HuH-7.5 (cell line): Measurements from ENCODE around the gene ROPN1B.
"Not testable (repeated sequence)": the region's sequence is repeated elsewhere in the genome, so short reads cannot be mapped to it uniquely, and the experiment has no call there.

ENCODE experiments used
- DNase-seq: peaks from one replicate; pipeline ENCODE4 v3.0.0; 2011; ENCODE audit warnings: low spot score

Gene ROPN1B

GRCh38 chr3:125958511-125959316, 10.3 kb upstream of the ROPN1B start:
- no peak for DNase-seq

GRCh38 chr3:125959317-125960065, 9.5 kb upstream of the ROPN1B start:
- DNase-seq = no peak

- no peak for DNase-seq
Observed at GRCh38 chr3:125960066-125960424, 8.9 kb upstream of the ROPN1B start.

- no peak for DNase-seq
Observed at GRCh38 chr3:125960456-125961288, 8.3 kb upstream of the ROPN1B start.

GRCh38 chr3:125961289-125961589, 7.7 kb upstream of the ROPN1B start:
- no peak for DNase-seq

GRCh38 chr3:125963834-125964233, 5.1 kb upstream of the ROPN1B start:
- DNase-seq = not testable (repeated sequence)

- no peak for DNase-seq
Observed at GRCh38 chr3:125965505-125965904, 3.5 kb upstream of the ROPN1B start.

GRCh38 chr3:125967156-125967555, 1.8 kb upstream of the ROPN1B start:
- DNase-seq = no peak

GRCh38 chr3:125968121-125968520, 857 bp upstream of the ROPN1B start:
- not testable (repeated sequence) for DNase-seq

GRCh38 chr3:125971997-125972944, 3.3 kb downstream of the ROPN1B start:
- not testable (repeated sequence) for DNase-seq

GRCh38 chr3:125975245-125976002, 6.4 kb downstream of the ROPN1B start:
- DNase-seq = not testable (repeated sequence)

- not testable (repeated sequence) for DNase-seq
Observed at GRCh38 chr3:125976003-125976390, 7.0 kb downstream of the ROPN1B start.

- not testable (repeated sequence) for DNase-seq
Observed at GRCh38 chr3:125977104-125977503, 8.1 kb downstream of the ROPN1B start.

GRCh38 chr3:125984951-125985350, 16.0 kb downstream of the ROPN1B start:
- DNase-seq = not testable (repeated sequence)

- peak; percentile 56 for DNase-seq
Observed at GRCh38 chr3:125990253-125990970, 21.4 kb downstream of the ROPN1B start.

GRCh38 chr3:125996751-125997150, 27.8 kb downstream of the ROPN1B start:
- not testable (repeated sequence) for DNase-seq

GRCh38 chr3:126002189-126002588, 33.2 kb downstream of the ROPN1B start:
- DNase-seq = no peak

- no peak for DNase-seq
Observed at GRCh38 chr3:126003447-126004190, 34.6 kb downstream of the ROPN1B start.

GRCh38 chr3:126004217-126004616, 35.2 kb downstream of the ROPN1B start:
- no peak for DNase-seq
